Astrocyte (in vitro differentiated cells and primary cell): ENCODE data around the gene PPP6R3. TPM values are rescaled to one million over a fixed set of nuclear protein-coding genes. Genes with fewer than 3 reads are reported as not detected.

Source experiments
- DNase-seq: peaks from one replicate; pipeline ENCODE4 v3.0.0-alpha.2; 2010; ENCODE audit warnings: low read depth
- FAIRE-seq: peaks from 2 replicates; lab custom pipeline; 2011; peaks lifted over from hg19 to GRCh38; lab: Jason Lieb, UNC
- H2AFZ ChIP-seq: 2 replicates; pipeline ENCODE4 v1.6.0; 2012; ENCODE audit warnings: low read depth, low read length, inconsistent platforms
- H3K27ac ChIP-seq: 2 replicates; pipeline ENCODE4 v1.5.1; 2011; ENCODE audit warnings: low read depth, low read length, inconsistent platforms
- H3K27me3 ChIP-seq: 2 replicates; pipeline ENCODE4 v1.6.0; 2011; ENCODE audit warnings: low read length, inconsistent platforms; ENCODE audit not compliant: insufficient read depth
- H3K36me3 ChIP-seq: 2 replicates; pipeline ENCODE4 v1.5.1; 2011; ENCODE audit warnings: low read length, inconsistent platforms; ENCODE audit not compliant: insufficient read depth
- H3K4me1 ChIP-seq: 2 replicates; pipeline ENCODE4 v1.5.1; 2011; ENCODE audit warnings: low read length, inconsistent platforms; ENCODE audit not compliant: insufficient read depth
- H3K4me2 ChIP-seq: 2 replicates; pipeline ENCODE4 v1.6.0; 2012; ENCODE audit warnings: low read length, inconsistent platforms
- H3K4me3 ChIP-seq: 2 replicates; pipeline ENCODE4 v1.5.1; 2011; ENCODE audit warnings: low read depth, mild to moderate bottlenecking, low read length, inconsistent platforms; ENCODE audit not compliant: insufficient read depth
- H3K79me2 ChIP-seq: 2 replicates; pipeline ENCODE4 v1.6.0; 2012; ENCODE audit warnings: mild to moderate bottlenecking, low read length, inconsistent platforms; ENCODE audit not compliant: insufficient read depth
- H3K9ac ChIP-seq: 2 replicates; pipeline ENCODE4 v1.6.0; 2012; ENCODE audit warnings: mild to moderate bottlenecking, low read length, inconsistent platforms
- H3K9me3 ChIP-seq: 2 replicates; pipeline ENCODE4 v1.5.1; 2012; ENCODE audit warnings: low read depth, mild to moderate bottlenecking, low read length, inconsistent platforms; ENCODE audit not compliant: insufficient read depth
- H4K20me1 ChIP-seq: 2 replicates; pipeline ENCODE4 v1.6.0; 2012; ENCODE audit warnings: low read length, inconsistent platforms; ENCODE audit not compliant: insufficient read depth
- H3K27ac Mint-ChIP-seq: one replicate; pipeline ENCODE4 v1.8.0; 2021; ENCODE audit warnings: mild to moderate bottlenecking, mixed read lengths; ENCODE audit not compliant: unreplicated experiment
- H3K27me3 Mint-ChIP-seq: one replicate; pipeline ENCODE4 v1.8.0; 2021; ENCODE audit warnings: low read depth, mixed read lengths; ENCODE audit not compliant: unreplicated experiment
- H3K36me3 Mint-ChIP-seq: one replicate; pipeline ENCODE4 v1.8.0; 2021; ENCODE audit warnings: low read depth, mixed read lengths; ENCODE audit not compliant: unreplicated experiment
- H3K4me1 Mint-ChIP-seq: one replicate; pipeline ENCODE4 v1.8.0; 2021; ENCODE audit warnings: low read depth, mixed read lengths; ENCODE audit not compliant: unreplicated experiment
- H3K4me3 Mint-ChIP-seq: one replicate; pipeline ENCODE4 v1.8.0; 2021; ENCODE audit warnings: mild to moderate bottlenecking, moderate library complexity, mixed read lengths; ENCODE audit not compliant: unreplicated experiment
- H3K9me3 Mint-ChIP-seq: one replicate; pipeline ENCODE4 v1.8.0; 2021; ENCODE audit warnings: mild to moderate bottlenecking, mixed read lengths; ENCODE audit not compliant: unreplicated experiment
- CTCF ChIP-seq: IDR thresholded peaks from 2 replicates; pipeline ENCODE4 v1.5.1; 2011; ENCODE audit warnings: low read depth, mild to moderate bottlenecking, inconsistent platforms, low read length, moderate library complexity; ENCODE audit not compliant: insufficient read depth
- EZH2 ChIP-seq: IDR thresholded peaks from 2 replicates; pipeline ENCODE4 v1.6.1; 2012; ENCODE audit warnings: mild to moderate bottlenecking, low read length, inconsistent platforms; ENCODE audit not compliant: insufficient read depth
- total RNA-seq: library from RNA; stranded (reverse); gene quantifications from 2 replicates; pipeline ENCODE4 v1.2.1, GENCODE V29; 2021

Gene PPP6R3
- total RNA-seq, 1 donor from 2014 or later: 97.8 TPM

- H3K4me1 ChIP-seq: no peaks in the 10 kb centered on the region
- peaks cover 99% of the 10 kb centered on the region for H3K79me2 ChIP-seq
- Mint-ChIP-seq H3K9me3 (no peaks in the 10 kb centered on the region), H3K27me3 (no peaks in the 10 kb centered on the region), H3K4me3 (no peak overlapping the region), H3K4me1 (peaks cover 29% of the 10 kb centered on the region), H3K36me3 (peaks cover 4% of the 10 kb centered on the region), H3K27ac (peak overlapping the region; percentile 58)
- no peaks in the 10 kb centered on the region for H3K36me3 ChIP-seq
- FAIRE-seq (no peak), DNase-seq (no peak)
- no peak overlapping the region for H2AFZ ChIP-seq
- H3K27me3 ChIP-seq: no peaks in the 10 kb centered on the region
- TF ChIP-seq CTCF (no peak), EZH2 (no peak)
- H3K4me3 ChIP-seq: no peak overlapping the region
- no peak overlapping the region for H3K27ac ChIP-seq
- no peak overlapping the region for H3K9ac ChIP-seq
- H4K20me1 ChIP-seq: peaks cover 96% of the 10 kb centered on the region
- no peaks in the 10 kb centered on the region for H3K9me3 ChIP-seq
- no peak overlapping the region for H3K4me2 ChIP-seq
Observed at GRCh38 chr11:68498903-68499883, 38.6 kb downstream of the PPP6R3 start.

- Histone ChIP-seq H3K9ac (no peak overlapping the region), H3K4me1 (peaks cover 4% of the 10 kb centered on the region), H3K4me2 (no peak overlapping the region), H3K27me3 (no peaks in the 10 kb centered on the region), H2AFZ (no peak overlapping the region), H3K36me3 (no peaks in the 10 kb centered on the region), H3K9me3 (no peaks in the 10 kb centered on the region), H3K4me3 (no peak overlapping the region), H3K27ac (no peak overlapping the region), H3K79me2 (peaks cover 99% of the 10 kb centered on the region), H4K20me1 (peaks cover 96% of the 10 kb centered on the region)
- Mint-ChIP-seq H3K9me3 (no peaks in the 10 kb centered on the region), H3K36me3 (peaks cover 4% of the 10 kb centered on the region), H3K27me3 (no peaks in the 10 kb centered on the region), H3K4me1 (peaks cover 34% of the 10 kb centered on the region), H3K4me3 (no peak overlapping the region), H3K27ac (no peak overlapping the region)
- no peak for FAIRE-seq
- TF ChIP-seq CTCF (no peak), EZH2 (no peak)
- no peak for DNase-seq
Observed at GRCh38 chr11:68500206-68500605, 39.7 kb downstream of the PPP6R3 start.

GRCh38 chr11:68501813-68502212 lies 41.3 kb downstream of the PPP6R3 start:
- Histone ChIP-seq H3K36me3 (no peaks in the 10 kb centered on the region), H3K27me3 (no peaks in the 10 kb centered on the region), H3K9ac (no peak overlapping the region), H3K4me2 (no peak overlapping the region), H3K9me3 (no peaks in the 10 kb centered on the region), H3K4me1 (peaks cover 4% of the 10 kb centered on the region), H3K4me3 (no peak overlapping the region), H3K79me2 (peaks cover 98% of the 10 kb centered on the region), H2AFZ (no peak overlapping the region), H4K20me1 (peaks cover 94% of the 10 kb centered on the region), H3K27ac (no peak overlapping the region)
- DNase-seq (no peak), FAIRE-seq (no peak)
- TF ChIP-seq EZH2 (no peak), CTCF (no peak)
- Mint-ChIP-seq H3K9me3 (no peaks in the 10 kb centered on the region), H3K4me1 (peaks cover 40% of the 10 kb centered on the region), H3K4me3 (no peak overlapping the region), H3K36me3 (no peaks in the 10 kb centered on the region), H3K27ac (no peak overlapping the region), H3K27me3 (no peaks in the 10 kb centered on the region)
